ENCODE results near the gene TBCK.
A peak's percentile ranks its signal among the peaks of the same experiment; 100 is the strongest.
"Not testable (repeated sequence)": the region's sequence is repeated elsewhere in the genome, so short reads cannot be mapped to it uniquely, and the experiment has no call there.

TBCK gene

DNA sequence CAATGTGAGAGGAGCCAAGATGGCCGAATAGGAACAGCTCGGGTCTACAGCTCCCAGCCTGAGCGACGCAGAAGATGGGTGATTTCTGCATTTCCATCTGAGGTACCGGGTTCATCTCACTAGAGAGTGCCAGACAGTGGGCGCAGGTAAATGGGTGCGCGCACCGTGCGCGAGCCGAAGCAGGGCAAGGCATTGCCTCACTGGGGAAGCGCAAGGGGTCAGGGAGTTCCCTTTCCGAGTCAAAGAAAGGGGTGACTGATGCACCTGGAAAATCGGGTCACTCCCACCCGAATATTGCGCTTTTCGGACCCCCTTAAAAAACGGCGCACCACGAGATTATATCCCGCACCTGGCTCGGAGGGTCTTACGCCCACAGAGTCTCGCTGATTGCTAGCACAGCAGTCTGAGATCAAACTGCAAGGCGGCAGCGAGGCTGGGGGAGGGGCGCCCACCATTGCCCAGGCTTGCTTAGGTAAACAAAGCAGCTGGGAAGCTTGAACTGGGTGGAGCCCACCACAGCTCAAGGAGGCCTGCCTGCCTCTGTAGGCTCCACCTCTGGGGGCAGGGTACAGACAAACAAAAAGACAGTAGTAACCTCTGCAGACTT, 196.0 kb downstream of the TBCK start:
- H3K9ac ChIP-seq (ENCODE audit: low read depth, low read length), result peak overlapping the region; percentile 42; the same call in 1 of the 2 replicates
- not testable (repeated sequence) for H3K36me3 ChIP-seq (ENCODE audit: insufficient read depth, low read length); H3K4me1 ChIP-seq (ENCODE audit: insufficient read depth, low read length); H3K9me3 ChIP-seq (ENCODE audit: control insufficient read depth, insufficient read depth, low read length)

DNA sequence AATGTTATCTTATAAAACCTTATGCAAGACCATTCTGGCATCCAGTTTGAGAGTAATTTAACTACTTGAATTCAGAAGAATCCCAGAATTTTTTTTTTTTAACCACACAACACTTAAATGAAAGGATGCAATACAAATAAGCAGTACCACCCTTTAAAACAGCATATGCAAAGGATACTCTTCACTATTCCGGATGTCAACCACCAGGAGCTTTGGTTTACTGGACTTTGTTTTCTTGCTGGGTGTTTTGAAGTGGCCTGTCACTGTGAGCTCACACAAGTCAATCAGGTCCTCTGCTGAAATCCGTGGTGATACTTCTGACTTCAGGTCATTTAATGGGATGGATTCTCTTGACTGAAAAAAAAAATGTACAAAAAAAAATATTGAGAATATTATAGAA, 200.0 kb downstream of the TBCK start:
- no peaks in the 10 kb centered on the region; the same call in 1 of the 2 replicates for H3K36me3 ChIP-seq (ENCODE audit: insufficient read depth, low read length)

DNA sequence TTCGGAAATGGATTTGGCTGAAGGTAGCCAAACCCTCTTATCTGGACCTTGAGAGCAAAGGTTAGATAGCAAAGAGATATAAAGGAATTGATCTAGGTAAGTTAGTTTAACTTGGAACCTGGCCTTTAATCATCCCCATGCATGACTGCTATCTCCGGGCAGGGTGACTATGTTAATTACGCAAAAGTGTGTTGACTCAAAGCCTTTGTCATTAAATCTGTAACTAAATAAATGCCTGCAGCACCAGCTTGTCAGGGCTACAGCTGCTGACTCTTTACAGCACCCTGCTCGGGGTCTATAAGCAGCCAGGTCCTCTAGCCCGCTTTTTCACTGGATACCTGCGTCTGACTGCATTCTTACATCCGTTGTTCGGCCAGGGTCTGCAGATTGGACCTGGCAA, 201.7 kb downstream of the TBCK start:
- H3K36me3 ChIP-seq (ENCODE audit: insufficient read depth, low read length), result no peaks in the 10 kb centered on the region; the same call in 1 of the 2 replicates

More for the DNA sequence above, 200.0 kb downstream of the TBCK start:
- H3K4me1 ChIP-seq (ENCODE audit: insufficient read depth, low read length), result peaks cover 3% of the 10 kb centered on the region; the same call in 1 of the 2 replicates
- no peak overlapping the region for H3K9ac ChIP-seq (ENCODE audit: low read depth, low read length)
- no peaks in the 10 kb centered on the region; the same call in 1 of the 2 replicates for H3K9me3 ChIP-seq (ENCODE audit: control insufficient read depth, insufficient read depth, low read length)

GRCh38 chr4:106111778-106112469, 204.1 kb downstream of the TBCK start:
- H3K9ac ChIP-seq (ENCODE audit: low read depth, low read length); H3K9me3 ChIP-seq (ENCODE audit: control insufficient read depth, insufficient read depth, low read length); H3K4me1 ChIP-seq (ENCODE audit: insufficient read depth, low read length); H3K36me3 ChIP-seq (ENCODE audit: insufficient read depth, low read length): not testable (repeated sequence)

More for the DNA sequence above, 201.7 kb downstream of the TBCK start:
- Histone ChIP-seq H3K9ac (ENCODE audit: low read depth, low read length) (no peak overlapping the region), H3K9me3 (ENCODE audit: control insufficient read depth, insufficient read depth, low read length) (peaks cover 5% of the 10 kb centered on the region; the same call in 1 of the 2 replicates), H3K4me1 (ENCODE audit: insufficient read depth, low read length) (0 out of 2 replicates have a peak, but pooled peaks cover under 1% of the 10 kb centered on the region)

DNA sequence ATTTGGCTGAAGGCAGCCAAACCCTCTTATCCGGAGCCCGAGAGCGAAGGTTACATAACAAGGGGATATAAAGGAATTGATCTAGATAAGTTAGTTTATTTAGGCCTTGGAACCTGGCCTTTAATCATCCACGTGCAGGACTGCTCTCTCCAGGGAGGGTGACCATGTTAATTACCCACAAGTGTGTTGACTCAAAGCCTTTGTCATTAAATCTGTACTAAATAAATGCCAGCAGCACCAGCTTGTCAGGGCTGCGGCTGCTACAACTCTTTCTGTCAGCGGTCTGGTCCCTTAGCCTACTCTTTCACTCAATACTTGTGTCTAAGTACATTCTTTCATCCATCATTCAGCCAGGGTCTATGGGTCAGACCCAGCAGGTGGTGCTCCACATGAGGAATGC, 206.1 kb downstream of the TBCK start:
- no peaks in the 10 kb centered on the region for H3K4me1 ChIP-seq (ENCODE audit: insufficient read depth, low read length)
- H3K36me3 ChIP-seq (ENCODE audit: insufficient read depth, low read length), result no peaks in the 10 kb centered on the region
- peaks cover 5% of the 10 kb centered on the region; the same call in 1 of the 2 replicates for H3K9me3 ChIP-seq (ENCODE audit: control insufficient read depth, insufficient read depth, low read length)
- no peak overlapping the region for H3K9ac ChIP-seq (ENCODE audit: low read depth, low read length)

GRCh38 chr4:106105697-106106096, 210.3 kb downstream of the TBCK start:
- H3K4me1 ChIP-seq (ENCODE audit: insufficient read depth, low read length), result no peaks in the 10 kb centered on the region
- H3K9me3 ChIP-seq (ENCODE audit: control insufficient read depth, insufficient read depth, low read length), result peaks cover 5% of the 10 kb centered on the region; the same call in 1 of the 2 replicates
- no peak overlapping the region for H3K9ac ChIP-seq (ENCODE audit: low read depth, low read length)
- no peaks in the 10 kb centered on the region for H3K36me3 ChIP-seq (ENCODE audit: insufficient read depth, low read length)

DNA sequence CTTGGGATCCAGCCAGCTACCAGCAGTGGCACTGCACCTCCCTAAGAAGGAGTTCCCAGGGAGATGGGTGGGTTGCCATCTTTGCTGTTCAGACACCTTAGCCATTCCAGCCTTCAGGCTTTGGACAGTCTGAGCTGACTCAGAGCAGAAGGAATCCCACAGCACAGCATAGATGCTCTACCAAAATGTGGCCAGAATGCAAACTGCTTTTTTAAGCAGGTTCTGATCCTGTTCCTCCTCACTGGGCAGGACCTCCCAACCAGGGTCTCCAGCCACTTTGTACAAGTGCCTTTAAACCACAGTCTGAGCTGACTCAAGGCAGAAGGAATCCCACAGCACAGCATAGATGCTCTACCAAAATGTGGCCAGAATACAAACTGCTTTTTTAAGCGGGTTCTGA, 211.7 kb downstream of the TBCK start:
- H3K4me1 ChIP-seq (ENCODE audit: insufficient read depth, low read length), result no peaks in the 10 kb centered on the region
- H3K36me3 ChIP-seq (ENCODE audit: insufficient read depth, low read length), result no peaks in the 10 kb centered on the region
- H3K9me3 ChIP-seq (ENCODE audit: control insufficient read depth, insufficient read depth, low read length), result no peaks in the 10 kb centered on the region
- H3K9ac ChIP-seq (ENCODE audit: low read depth, low read length), result no peak overlapping the region

- no peaks in the 10 kb centered on the region; the same call in 1 of the 2 replicates for H3K9me3 ChIP-seq (ENCODE audit: control insufficient read depth, insufficient read depth, low read length)
- H3K9ac ChIP-seq (ENCODE audit: low read depth, low read length), result no peak overlapping the region
- H3K4me1 ChIP-seq (ENCODE audit: insufficient read depth, low read length), result no peaks in the 10 kb centered on the region
- no peaks in the 10 kb centered on the region for H3K36me3 ChIP-seq (ENCODE audit: insufficient read depth, low read length)
These were observed 219.6 kb downstream of the TBCK start for GRCh38 chr4:106096454-106096853.

GRCh38 chr4:106095408-106095807, 220.6 kb downstream of the TBCK start:
- no peaks in the 10 kb centered on the region for H3K4me1 ChIP-seq (ENCODE audit: insufficient read depth, low read length)
- no peak overlapping the region for H3K9ac ChIP-seq (ENCODE audit: low read depth, low read length)
- H3K9me3 ChIP-seq (ENCODE audit: control insufficient read depth, insufficient read depth, low read length), result peaks cover 10% of the 10 kb centered on the region; the same call in 1 of the 2 replicates
- no peaks in the 10 kb centered on the region; the same call in 1 of the 2 replicates for H3K36me3 ChIP-seq (ENCODE audit: insufficient read depth, low read length)

- H3K9ac ChIP-seq (ENCODE audit: low read depth, low read length), result no peak overlapping the region
- peaks cover 18% of the 10 kb centered on the region for H3K9me3 ChIP-seq (ENCODE audit: control insufficient read depth, insufficient read depth, low read length)
- no peaks in the 10 kb centered on the region for H3K4me1 ChIP-seq (ENCODE audit: insufficient read depth, low read length)
- H3K36me3 ChIP-seq (ENCODE audit: insufficient read depth, low read length), result no peaks in the 10 kb centered on the region; the same call in none of the 2 replicates
These were observed 223.5 kb downstream of the TBCK start for GRCh38 chr4:106092361-106093040.

DNA sequence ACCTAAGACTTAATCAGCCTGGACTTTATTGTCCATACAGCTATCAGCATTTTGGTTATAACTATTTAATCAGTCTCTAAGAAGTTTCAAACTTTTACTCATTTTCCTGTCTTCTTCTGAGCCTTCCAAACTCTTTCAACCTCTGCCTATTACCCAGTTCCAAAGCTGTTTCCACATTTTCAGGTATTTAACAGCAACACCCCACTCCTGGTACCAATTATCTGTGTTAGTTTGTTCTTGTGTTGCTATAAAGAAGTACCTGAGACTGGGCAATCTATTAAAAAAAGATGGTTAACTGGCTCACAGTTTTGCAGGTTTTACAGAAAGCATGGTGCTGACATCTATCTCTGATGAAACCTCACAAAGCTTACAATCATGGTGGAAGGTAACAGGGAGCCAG, 225.2 kb downstream of the TBCK start:
- Histone ChIP-seq H3K9me3 (ENCODE audit: control insufficient read depth, insufficient read depth, low read length) (peaks cover 18% of the 10 kb centered on the region), H3K9ac (ENCODE audit: low read depth, low read length) (no peak overlapping the region), H3K4me1 (ENCODE audit: insufficient read depth, low read length) (no peaks in the 10 kb centered on the region)

GRCh38 chr4:106083065-106083464, 232.9 kb downstream of the TBCK start:
- no peak overlapping the region for H3K9ac ChIP-seq (ENCODE audit: low read depth, low read length)
- peaks cover 2% of the 10 kb centered on the region; the same call in 1 of the 2 replicates for H3K9me3 ChIP-seq (ENCODE audit: control insufficient read depth, insufficient read depth, low read length)
- no peaks in the 10 kb centered on the region for H3K4me1 ChIP-seq (ENCODE audit: insufficient read depth, low read length)
- no peaks in the 10 kb centered on the region for H3K36me3 ChIP-seq (ENCODE audit: insufficient read depth, low read length)

More for the DNA sequence above, 225.2 kb downstream of the TBCK start:
- no peaks in the 10 kb centered on the region; the same call in none of the 2 replicates for H3K36me3 ChIP-seq (ENCODE audit: insufficient read depth, low read length)

DNA sequence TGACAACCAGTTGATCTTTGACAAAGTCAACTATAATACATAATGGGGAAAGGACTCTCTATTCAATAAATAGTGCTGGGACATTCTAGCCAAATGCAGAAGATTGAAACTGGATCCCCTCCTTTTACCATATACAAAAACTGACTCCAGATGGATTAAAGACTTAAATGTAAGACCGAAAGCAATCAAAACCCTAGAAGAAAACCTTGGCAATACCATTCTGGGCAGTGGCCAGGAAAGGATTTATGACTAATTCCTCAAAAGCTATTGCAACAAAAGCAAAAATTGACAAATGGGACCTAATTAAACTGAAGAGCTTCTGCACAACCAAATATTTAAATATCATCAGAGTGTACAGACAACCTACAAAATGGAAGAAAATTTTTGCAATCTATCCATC, 235.6 kb downstream of the TBCK start:
- H3K9me3 ChIP-seq (ENCODE audit: control insufficient read depth, insufficient read depth, low read length), result peaks cover 3% of the 10 kb centered on the region; the same call in 1 of the 2 replicates

DNA sequence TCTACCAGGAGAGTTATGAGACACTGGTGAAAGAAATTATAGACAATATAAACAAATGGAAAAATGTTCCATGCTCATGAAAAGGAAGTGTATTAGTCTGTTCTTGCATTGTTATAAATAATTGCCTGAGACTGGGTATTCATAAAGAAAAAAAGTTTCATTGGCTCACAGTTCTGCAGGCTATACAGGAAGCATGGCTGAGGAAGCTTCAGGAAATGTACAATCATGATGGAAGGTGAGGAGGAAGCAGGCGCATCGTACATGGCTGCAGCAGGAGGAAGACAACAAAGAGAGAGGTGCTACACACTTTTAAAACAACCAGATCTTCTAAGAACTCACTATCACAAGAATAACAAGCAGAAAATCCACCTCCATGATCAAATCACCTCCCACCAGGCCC, 236.4 kb downstream of the TBCK start:
- Histone ChIP-seq H3K4me1 (ENCODE audit: insufficient read depth, low read length) (no peaks in the 10 kb centered on the region), H3K36me3 (ENCODE audit: insufficient read depth, low read length) (no peaks in the 10 kb centered on the region), H3K9ac (ENCODE audit: low read depth, low read length) (no peak overlapping the region), H3K9me3 (ENCODE audit: control insufficient read depth, insufficient read depth, low read length) (peaks cover 6% of the 10 kb centered on the region; the same call in 1 of the 2 replicates)

More for the DNA sequence above, 235.6 kb downstream of the TBCK start:
- Histone ChIP-seq H3K9ac (ENCODE audit: low read depth, low read length) (no peak overlapping the region), H3K36me3 (ENCODE audit: insufficient read depth, low read length) (no peaks in the 10 kb centered on the region), H3K4me1 (ENCODE audit: insufficient read depth, low read length) (no peaks in the 10 kb centered on the region)
